Activated T-cell treated with anti-CD3 and anti-CD28 coated beads, Interleukin-2, amount 50 U/mL, for 48 hours (primary cell): ENCODE measurements around the gene CAMK1D.
A peak's percentile ranks its signal among the peaks of the same experiment; 100 is the strongest.

Experiments used
- DNase-seq, 2 experiments: peaks; one replicate each; pipeline ENCODE4 v3.0.0-alpha.2; 2020

The CAMK1D gene

DNA sequence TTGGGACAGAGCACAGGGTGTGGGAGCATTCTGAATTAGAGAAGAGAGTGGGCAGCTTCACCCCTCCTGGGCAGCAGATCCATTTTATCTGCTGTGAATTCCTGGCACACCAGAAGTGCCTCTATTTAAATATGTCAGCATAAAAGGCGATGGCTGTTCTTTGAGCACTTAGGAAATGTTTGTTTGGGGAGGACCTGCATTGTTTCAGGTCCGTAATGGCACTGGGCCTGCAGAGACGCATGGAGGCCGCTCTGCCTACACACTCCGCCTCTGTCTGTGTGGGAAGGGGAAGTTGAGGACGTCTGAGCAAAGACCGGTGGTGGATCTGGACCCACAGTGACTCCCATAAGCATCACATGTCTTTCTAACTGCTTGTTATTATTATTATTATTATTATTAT is 253.2 kb downstream of the CAMK1D start:
- DNase-seq, result no peak

DNA sequence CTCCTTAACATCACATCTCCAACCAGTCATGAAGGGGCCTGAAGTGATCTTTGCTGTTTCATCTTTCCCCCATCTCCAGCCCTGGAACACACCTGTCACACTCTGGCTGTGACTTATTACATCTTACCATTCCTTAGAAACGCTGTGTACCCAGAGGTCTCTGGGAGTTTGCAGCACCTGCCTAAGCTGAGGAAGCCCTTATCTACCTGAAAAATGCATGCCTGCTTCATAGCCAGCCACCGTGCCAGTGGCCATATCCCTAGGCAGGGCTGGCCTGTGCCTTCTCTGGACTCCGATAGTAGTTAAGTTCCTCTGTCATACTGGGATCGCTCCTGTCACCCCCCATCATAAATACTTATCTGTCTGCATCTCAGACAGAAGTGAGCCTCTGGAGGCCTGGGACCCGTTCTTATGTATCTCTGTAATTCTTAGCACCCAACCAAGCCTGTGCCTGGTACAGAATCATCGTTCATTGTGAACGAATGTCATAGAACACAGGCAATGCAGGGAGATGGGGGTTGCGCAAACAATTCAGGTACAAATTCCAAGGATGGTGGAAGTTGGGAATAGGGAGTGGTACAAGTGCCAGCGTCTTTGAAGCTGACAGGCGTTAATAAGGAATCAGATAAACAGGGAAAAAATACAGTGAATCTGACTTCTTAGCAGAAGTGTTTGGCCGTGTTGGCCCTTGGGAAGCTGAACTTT is 254.6 kb downstream of the CAMK1D start:
- no peak for DNase-seq

DNA sequence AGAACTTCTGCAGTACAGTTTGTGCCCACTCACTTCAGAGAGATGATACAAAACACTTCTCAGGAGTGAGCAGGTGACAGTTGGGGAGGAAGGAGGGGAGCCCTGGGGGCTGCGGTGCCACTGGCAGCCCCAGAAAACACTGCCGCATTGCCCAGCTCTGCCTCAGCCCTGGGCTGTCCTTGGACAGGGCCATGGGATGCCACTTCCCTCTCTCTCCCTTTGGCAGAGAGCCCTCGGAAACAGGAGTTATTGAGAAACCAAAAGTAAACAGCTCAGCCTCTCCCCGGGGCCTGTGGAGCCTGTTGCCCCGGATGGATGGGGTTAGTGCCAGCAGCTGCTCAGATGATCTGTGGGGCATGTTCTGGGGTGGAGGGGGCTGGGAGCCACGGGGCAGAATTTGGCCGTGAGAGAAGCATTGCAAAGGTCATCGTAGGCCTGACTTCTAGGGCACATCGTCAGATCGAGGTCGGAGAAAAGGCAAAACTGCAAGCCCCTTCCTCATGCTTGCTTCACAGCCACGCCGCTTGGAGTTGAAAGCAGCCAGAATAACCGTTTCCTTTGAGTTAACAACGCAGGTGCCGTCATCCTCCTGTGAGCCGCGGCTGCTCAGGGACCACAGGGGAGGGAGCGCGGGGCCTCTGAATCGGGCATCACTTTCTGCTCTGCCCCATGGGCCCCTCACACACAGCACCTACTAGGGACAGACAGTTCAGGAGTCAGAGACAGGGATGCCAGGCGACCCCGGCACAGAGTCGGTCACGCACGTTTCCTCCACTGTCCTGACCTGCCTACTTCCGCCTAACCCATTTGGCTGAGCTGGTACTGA is 256.4 kb downstream of the CAMK1D start:
- DNase-seq, result peak; percentile 72 to 74

GRCh38 chr10:12606461-12606860 is 257.1 kb downstream of the CAMK1D start:
- no peak for DNase-seq

- DNase-seq, result no peak
These were observed 259.4 kb downstream of the CAMK1D start for GRCh38 chr10:12608761-12609160.

GRCh38 chr10:12609435-12609834 is 260.1 kb downstream of the CAMK1D start:
- DNase-seq, result no peak

GRCh38 chr10:12613136-12613535 is 263.8 kb downstream of the CAMK1D start:
- DNase-seq, result no peak

DNA sequence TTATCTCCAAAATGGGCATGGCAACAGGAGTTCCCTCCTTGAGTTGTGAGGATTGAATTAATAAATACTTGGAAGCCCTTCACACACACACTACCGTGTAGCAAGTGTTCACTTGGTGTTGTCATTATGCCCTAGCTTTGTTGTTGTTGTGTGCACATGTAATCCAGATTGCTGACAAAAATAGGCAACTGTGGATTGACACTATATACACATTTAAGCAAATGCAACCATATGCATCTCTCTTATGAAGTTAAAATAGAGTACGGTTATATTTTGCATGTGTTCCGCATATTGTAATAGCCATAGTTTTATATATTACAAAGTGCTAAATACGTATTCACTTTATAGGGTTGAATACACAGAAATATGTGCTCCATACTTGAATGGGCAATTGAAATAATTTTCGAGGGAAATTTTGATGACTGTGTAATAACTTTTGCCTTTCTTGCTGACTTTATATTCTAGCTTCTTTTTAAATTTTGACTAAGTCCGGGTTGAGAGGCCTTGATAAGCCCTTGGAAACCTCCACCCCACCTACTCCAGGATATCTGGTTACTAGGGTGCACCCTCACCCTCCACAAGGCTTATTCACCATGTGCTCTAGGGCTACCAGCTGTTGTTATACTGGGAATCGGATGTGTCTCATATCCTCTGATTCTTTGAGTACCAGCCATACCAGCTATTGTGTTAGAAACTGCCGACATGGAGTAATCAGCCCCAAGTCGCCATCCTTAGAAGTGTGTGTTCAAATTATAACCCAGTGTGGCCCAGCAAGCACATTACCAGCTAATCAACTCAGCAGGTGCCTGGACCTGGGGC is 265.0 kb downstream of the CAMK1D start:
- no peak for DNase-seq

- no peak for DNase-seq
These were observed 266.2 kb downstream of the CAMK1D start for GRCh38 chr10:12615296-12616220.

- DNase-seq, result no peak
These were observed 268.1 kb downstream of the CAMK1D start for GRCh38 chr10:12617191-12618175.

DNA sequence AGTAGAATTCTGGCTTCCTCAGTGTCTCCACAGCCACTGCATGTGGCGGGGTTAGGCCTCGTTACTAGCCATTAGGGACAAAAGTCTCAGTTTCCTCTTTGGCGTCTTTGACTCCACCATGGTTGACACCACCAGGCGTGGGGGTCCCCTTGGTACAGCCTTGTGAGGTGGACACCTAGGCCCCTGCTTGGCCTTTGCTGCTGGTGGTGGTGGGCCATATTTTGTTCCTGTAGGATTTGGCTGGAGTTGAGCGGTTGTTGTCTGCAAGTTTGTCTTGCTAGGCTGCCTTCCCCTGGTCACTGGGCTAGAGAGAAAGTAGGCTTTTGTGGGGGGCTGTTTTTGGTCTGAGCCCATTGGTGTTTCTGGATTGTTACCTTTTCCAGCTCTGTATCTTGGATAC is 272.7 kb downstream of the CAMK1D start:
- DNase-seq, result no peak

- DNase-seq, result no peak
These were observed 273.3 kb downstream of the CAMK1D start for GRCh38 chr10:12622691-12623090.

- DNase-seq, result no peak
These were observed 276.2 kb downstream of the CAMK1D start for GRCh38 chr10:12625393-12626023.

DNA sequence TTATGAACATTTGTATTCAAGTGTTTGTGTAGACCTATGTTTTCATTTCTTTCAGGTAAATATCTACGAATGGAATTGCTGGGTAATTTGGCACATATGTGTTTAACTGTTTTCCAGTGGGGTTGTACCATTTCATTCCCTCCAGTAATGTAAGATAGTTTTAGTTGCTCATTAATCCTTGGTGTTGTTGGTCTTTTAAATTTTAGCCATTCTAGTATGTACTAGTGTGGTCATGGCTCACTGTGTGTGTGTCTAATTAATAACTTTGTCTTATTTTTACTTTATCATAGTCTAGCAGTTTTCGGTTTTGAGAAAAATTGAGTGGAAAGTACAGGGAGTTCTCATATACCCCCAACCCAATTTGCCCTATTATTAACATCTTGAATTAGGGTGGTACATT is 278.8 kb downstream of the CAMK1D start:
- no peak for DNase-seq

- DNase-seq, result no peak
These were observed 279.8 kb downstream of the CAMK1D start for GRCh38 chr10:12628964-12629766.

GRCh38 chr10:12629767-12630165 is 280.4 kb downstream of the CAMK1D start:
- DNase-seq, result no peak

GRCh38 chr10:12631216-12631615 is 281.9 kb downstream of the CAMK1D start:
- DNase-seq, result no peak

DNA sequence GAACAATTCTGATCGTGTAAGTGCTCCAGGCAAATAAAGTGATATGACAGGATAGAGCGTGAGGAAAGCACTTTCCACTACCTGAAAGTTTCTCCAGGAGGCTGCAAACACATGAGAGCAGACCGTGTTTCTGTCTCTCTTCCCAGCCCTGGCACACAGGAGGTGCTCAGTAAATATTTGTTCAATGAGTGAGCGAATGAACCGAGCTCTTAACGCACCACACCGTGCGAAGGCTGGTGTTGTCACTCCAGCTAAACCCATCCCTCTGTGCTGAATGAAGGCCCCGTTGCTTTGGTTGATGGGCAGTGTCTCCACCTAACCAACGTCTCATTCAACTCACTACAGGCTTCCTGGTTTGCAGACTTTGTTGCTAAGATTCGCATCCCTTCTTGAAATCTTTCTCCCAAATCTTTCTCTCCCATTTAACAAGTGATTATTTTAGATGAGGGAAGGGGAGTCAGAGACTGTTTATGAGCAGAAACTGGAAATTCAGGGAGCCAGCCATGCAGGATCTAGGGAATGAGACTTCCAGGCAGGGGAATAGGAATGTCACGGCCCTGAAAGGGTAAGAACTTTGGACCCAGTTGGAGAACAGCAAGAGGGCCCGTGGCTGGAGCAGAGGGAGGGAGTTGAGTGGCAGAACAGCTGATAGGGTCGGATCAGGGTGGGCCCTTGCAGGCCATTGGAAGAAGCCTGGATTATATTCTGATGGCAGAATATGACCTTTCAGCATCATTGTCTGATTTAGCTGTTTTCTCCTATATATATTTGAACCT is 282.6 kb downstream of the CAMK1D start:
- no peak for DNase-seq
